ENCODE results near the gene PARD3.
A peak's percentile ranks its signal among the peaks of the same experiment; 100 is the strongest.

PARD3 gene

DNA sequence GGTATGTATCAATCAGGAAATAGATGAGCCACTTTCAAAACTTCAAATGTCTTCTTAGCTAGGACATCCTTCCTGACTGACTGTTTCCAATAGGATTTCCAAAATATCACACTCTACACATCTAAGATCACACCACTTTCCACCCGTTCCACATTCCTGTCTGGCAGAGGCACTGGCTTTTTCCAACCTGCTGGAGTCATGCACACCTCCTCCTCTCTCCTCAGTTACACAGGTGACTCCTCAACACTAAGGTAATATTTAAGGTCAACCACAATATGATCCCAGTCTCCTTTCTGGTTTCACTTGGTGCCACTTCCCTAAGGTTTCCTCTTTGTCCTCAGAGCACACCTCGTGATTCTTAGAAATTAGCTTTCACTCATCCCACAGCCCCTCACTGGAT is 196.5 kb downstream of the PARD3 start:
- no peak for DNase-seq (ENCODE audit: low spot score)

DNA sequence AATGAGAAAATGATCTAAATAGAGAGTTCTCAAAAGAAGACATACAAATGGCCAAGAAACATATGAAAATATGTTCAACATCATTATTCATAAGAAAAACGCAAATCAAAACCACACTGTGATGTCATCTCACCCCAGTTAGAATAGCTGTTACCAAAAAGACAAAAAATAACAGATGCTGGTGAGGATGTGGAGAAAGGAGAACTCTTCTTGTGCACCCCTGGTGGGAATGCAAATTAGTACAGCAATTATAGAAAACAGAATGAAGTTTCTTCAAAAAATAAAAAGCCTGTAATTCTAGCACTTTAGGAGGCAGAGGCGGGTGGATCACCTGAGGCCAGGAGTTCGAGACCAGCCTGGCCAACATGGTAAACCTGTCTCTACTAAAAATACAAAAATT is 199.3 kb downstream of the PARD3 start:
- no peak for DNase-seq (ENCODE audit: low spot score)

DNA sequence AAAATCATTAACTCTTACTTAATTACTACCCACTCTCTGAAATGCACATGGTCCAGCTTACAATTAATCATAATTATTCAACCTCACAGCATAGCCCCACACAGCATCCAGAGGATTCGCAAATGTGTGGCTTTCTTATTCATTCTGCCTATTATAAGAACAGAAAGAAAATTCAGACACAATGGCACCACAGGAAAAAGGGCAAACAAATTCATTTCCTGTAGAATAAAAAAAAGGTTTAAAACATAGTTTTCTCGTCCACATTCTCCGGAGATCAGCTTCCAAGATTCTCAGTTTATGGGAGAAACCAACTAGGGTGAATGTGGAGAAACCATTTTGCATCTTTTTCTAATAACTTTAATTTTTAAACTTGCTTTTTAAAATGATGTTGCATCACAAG is 201.6 kb downstream of the PARD3 start:
- no peak for DNase-seq (ENCODE audit: low spot score)

DNA sequence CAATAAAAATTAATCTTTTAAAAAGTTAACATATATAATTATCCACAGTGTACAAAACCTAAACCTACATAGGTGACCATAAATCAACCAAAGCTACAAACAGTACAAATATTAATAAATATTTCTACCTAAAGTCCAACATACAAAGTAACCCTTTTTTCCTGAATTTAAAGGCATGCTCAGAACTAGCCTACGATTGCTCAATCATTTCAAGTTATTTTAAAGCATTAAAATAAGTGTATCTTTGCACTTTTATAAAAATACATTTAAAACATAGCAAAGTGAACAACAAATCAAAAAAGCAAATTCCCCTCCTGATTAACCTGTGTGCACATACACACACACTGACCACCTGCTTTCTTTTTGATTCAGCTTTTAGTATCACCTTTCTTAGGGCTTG is 202.2 kb downstream of the PARD3 start:
- DNase-seq (ENCODE audit: low spot score) = no peak

DNA sequence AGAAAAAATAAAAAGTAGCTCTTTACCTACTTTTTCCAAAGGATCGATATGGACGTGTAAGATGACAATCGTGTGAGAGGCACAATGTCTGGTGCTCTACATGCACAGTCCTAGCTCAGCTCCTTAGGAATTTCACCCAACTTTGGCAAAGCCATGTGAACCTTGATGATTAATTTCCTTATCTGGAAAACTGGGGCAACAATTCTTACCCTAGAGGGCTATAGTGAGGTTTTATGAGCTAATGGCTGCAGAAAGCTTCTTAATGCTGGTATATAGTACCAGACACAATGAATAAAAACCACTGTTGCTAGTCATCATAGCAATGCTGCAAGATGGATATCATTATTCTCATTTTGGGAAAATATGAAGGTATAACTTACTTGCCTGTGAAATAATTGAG is 202.7 kb downstream of the PARD3 start:
- no peak for DNase-seq (ENCODE audit: low spot score)

DNA sequence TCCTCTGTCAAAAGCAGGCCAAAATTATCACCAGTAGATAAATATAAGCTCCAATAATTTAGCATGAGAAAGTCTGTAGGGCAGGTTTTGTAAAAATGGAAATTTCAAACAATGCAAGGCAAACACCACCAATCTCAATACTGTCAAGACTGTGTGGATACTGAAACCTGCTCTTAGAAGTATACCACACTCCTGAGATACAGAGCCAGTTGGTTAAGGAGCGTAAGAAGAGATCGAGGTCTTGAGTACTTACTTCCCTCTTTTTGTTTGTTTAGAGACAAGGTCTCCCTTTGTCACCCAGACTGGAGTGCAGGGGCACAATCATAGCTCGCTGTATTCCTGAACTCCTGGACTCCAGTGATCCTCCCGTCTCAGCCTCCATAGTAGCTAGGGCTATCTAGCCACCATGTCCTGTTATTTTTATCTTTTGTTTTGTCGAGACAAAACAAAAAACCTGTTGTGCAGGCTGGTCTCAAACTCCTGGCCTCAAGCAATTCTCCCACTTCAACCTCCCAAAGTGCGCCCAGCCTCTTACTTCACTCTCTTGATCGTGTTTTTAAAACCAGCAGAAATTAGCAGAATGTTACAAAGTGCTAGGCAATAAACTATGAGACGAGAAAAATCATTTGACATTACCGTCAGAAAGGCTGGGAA is 205.7 kb downstream of the PARD3 start:
- DNase-seq (ENCODE audit: low spot score) = no peak

DNA sequence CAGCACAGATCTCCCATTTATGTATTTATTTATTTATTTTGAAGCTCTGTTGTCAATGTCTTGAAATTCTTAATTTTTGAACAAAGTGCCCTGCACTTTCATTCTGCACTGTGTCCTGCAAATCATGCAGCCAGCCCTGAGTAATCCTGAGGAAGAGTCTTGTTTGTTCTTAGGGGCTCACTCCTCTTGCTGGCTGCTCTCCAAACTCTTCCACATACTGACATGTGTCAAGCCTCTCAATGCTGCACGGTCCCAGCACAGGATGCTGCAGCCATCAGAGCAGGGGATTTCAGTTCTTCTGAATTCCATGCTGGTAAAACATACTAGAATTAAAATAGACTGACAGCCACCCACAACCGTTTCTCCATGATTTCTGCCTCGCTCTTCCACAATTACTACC is 207.2 kb downstream of the PARD3 start:
- DNase-seq (ENCODE audit: low spot score) = no peak

DNA sequence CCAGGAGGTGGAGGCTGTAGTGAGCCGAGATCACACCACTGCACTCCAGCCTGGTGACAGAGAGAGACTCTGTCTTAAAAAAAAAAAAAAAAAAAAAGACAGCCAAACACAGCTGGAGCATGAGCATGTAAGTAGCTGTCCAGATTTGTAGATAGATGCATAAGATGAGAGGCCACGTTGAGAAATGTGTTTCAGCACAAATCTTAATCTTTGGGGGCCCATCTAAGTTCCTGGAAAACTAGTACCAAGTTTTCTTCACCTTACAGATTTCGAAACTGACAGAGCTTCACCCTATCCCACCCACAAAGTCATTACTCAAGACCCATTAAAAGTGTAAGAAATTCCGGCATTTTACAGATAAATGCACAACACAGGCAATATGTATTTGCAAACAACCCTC is 208.2 kb downstream of the PARD3 start:
- DNase-seq (ENCODE audit: low spot score) = no peak

DNA sequence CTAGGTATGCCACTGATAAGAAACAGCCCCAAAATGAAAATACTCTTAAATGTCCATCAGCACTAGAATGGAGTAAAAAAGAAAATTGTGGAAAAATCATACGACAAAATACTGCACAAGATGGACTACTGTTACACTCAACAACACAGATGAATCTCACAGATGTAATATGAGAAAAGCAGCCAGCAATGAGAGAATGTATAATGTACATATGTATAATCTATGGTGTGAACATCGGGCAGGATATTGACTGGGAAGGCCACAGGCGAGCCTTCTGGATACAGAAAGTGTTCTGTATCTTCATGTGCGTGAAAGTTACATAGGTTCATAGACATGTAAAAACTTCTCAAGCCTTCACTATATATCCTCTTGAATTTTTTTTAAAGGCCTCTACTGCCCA is 212.6 kb downstream of the PARD3 start:
- DNase-seq (ENCODE audit: low spot score) = no peak

DNA sequence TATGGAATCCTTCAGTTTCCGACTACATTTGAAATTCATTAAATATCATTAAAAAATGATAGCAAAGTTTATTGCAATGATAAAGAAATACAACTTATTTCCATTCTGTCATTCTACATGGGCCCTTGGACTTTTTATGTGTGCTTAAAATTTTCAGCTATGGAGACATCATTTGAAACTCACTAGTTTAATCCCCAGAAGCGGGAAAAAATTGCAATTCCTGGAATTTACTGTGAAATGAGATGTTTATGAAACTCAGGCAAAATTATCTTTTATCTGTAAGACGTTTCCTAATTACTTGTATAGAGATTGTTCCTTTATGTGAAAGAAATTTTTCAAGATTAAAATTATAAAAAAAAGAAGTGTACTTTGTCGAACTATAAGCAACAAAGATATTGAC is 213.4 kb downstream of the PARD3 start:
- no peak for DNase-seq (ENCODE audit: low spot score)

DNA sequence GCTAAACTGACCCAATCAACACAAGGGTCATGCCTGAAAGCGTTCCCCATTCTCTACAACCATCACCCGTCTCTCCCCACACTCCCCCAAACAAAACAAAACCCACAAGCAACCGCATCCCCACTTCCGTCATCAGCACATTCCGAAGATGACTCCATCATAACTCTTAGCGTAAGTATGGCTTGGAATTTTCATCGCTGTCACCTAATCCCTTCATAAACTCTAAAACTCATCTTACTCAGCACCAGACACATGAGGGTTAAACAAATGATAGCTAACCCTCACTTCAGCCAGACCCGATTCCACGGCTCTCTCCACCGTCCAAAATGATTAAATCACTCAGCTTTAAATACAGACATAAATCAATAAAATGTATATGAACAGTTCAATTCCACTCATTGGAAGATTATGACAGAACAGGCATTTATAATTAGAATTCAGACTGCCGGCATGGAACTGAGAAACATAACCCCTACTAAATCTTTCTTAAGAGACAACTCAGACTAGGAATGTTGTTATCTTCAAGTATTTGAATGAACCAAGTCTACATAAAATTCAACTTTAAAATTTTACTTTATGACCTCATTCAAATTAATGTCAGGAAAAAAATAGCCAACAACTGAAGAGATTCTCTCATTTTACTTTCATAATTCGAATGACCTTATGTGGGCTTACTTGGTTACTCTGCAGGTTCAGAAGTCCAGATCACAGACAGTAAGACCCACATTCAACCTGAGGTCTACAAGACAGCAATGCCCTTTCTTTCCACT is 215.9 kb downstream of the PARD3 start:
- DNase-seq (ENCODE audit: low spot score) = no peak

DNA sequence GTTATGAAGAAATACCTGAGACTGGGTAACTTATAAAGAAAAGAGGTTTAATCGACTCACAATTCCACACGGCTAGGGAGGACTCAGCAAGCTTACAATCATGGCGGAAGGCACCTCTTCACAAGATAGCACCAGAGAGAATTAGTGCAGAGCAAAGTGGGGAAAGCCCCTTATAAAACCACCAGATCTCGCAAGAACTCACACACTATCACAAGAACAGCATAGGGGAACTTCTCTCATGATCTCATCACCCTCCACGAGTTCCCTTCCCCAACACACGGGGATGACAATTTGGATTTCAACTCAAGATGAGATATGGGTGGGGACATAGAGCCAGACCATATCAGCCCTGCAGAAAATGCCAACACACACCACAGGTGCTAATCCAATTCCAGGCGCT is 218.7 kb downstream of the PARD3 start:
- DNase-seq (ENCODE audit: low spot score) = no peak

DNA sequence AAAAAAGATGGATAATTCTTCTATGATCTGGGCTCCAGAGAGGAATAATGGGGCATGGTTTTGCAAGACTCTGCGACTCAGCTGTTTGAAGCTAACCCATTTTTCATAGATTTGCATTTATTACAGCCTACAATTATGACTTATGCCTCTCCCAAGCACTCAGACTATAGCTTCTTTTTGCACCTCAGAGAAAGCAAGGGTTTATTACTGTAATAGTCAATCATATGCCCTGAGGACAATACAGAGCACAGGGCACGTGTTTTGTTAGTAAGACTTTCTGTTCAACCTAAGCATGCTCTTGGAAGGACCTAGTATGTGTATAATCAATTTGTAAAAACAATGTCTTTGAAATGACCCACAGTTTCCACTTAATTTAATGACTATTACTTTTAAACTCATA is 221.2 kb downstream of the PARD3 start:
- DNase-seq (ENCODE audit: low spot score) = no peak

DNA sequence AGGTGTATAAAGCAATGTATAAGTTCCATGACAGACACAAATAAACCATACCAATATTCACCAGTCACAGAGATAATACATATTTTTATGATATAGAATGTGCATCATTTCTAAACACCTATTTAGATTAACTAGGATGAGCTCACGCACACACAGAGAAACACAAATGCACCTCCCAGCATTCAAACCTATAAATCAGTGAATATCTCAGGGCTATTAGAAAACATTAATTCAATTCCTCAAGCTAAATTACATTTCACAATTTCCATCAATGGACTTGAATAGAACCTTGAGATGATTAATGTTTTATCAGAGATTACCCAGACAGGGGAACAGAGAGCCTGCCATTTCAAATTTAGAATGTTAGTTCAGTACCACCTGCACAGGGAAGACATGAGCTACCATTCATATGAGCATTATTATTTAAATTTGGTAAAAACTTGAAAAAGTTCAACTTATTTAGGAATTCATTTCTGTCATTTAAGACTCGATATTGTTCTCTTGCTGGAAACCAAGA is 221.7 kb downstream of the PARD3 start:
- no peak for DNase-seq (ENCODE audit: low spot score)

DNA sequence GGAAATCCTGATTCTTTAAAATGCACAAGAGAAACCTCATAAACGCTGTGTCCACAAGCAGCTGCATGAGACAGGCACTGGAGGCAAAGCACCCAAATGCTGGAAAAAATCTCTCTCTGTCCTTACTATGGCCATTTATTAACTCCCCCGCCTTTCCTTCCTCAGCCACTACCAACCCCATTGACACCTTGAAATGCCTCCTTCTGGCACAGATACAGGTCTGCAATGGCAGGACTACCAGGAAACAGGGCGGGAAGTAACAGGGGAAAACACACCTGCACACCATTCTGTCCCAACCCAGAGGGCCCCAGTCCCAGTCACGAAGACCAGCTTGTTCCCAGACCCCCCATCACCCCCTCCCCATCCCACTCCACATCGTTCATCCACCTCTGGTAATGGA is 224.3 kb downstream of the PARD3 start:
- DNase-seq (ENCODE audit: low spot score) = no peak

DNA sequence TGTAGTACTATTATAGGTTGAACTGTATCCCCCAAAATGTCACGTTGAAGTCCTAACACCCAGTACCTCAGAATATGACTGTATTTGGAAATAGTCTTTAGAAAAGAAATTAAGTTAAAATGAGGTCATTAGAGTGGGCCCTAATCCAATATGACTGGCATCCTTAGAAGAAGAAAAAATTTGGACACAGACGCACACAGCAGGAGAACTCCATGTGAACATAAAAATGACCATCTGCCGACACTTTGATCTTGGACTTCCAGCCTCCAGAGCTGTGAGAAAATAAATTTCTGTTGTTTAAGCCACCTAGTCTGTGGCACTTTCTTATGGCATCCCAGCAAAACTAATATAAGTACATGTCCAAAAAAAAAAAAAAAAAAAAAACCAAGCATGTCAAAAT is 225.8 kb downstream of the PARD3 start:
- no peak for DNase-seq (ENCODE audit: low spot score)

DNA sequence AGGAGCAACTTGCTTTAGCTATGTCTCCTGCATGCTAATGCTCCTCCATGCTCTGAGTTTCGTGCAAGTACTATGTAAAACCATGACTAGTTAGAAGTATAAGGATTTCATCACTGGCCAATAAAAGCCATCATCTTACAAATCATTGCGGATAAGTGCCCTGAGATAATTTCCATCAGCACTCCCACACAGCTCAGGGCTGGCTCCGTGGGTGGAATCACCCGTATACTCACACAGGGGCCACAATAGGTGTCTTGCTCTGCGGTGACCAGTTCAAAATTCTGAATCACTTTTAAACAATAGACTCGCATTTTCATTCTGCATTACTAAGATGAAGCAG is 227.4 kb downstream of the PARD3 start:
- no peak for DNase-seq (ENCODE audit: low spot score)

DNA sequence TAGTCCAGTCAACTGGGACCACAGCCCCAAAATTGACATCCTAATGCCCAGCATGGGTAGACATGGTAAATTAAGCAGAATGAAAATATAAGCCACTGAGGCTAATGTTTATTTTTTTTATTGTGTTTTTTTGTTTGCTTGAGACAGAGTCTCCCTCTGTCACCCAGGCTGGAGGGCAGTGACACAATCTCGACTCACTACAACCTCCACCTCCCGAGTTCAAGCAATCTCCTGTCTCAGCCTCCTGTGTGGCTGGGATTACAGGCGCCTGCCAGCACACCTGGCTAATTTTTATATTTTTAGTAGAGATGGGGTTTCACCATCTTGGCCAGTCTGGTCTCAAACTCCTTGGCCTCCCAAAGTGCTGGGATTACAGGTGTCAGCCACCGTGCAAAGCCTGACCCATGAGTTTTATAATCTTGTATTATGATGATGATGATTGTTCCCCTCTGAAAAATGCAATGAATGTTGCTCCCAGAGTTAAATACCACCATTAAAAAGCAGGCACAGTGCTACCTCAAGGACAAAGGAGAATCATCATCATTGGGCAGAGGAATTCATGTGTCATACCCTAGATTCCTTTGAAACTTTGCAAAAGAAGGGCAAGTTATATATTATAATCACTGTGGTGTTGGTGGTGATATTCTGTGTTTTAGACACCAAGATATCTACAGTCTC is 228.0 kb downstream of the PARD3 start:
- DNase-seq (ENCODE audit: low spot score) = no peak

DNA sequence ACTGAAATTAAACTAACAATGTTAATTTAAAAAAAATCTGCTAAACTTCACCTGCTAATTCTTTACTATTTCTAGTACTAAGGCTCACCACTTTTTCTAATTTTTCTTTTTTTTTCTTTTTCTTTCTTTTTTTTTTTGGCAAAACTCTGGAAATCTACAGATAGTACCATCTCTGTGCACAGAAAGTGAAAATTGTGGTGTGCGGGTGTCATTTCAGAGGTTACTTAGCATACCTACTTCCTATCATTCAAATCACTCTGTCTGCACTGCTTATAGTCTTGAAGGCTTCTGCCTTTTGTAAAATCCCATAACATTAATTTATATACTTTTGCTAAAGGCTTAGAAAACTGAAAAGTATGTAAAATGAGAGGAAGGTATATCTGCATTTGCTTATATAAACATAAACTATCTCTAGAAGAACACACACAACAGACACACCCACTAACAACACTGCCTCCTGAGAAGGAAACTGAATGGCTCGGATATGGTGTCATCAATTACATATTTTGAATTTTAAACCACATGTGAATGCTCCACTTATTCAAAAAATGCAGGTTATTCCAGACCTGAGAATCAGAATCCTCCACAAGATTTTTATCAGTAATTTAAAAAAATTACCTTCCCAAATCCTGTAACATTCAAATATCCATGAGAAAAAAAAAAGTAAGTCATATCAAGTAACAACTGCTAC is 229.5 kb downstream of the PARD3 start:
- DNase-seq (ENCODE audit: low spot score) = no peak

DNA sequence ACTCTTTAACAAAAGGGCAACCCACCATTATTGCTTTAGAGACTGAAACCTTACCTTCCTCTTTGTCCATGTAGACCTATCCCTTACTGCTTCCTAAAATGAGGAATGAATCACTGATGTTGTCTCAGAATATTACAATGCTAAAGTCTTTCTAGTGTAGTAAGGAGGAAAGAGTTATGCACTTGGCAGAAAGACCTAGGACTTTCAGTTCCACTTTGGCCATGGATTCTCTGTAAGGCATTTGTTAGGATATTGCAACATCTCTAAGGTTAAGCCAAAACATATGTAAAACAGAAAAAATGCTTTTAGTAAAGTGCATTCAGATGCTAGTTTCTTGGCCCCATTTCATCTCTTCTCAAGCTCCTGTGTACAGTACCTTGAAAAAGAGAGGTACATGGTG is 230.9 kb downstream of the PARD3 start:
- DNase-seq (ENCODE audit: low spot score) = peak; percentile 64

DNA sequence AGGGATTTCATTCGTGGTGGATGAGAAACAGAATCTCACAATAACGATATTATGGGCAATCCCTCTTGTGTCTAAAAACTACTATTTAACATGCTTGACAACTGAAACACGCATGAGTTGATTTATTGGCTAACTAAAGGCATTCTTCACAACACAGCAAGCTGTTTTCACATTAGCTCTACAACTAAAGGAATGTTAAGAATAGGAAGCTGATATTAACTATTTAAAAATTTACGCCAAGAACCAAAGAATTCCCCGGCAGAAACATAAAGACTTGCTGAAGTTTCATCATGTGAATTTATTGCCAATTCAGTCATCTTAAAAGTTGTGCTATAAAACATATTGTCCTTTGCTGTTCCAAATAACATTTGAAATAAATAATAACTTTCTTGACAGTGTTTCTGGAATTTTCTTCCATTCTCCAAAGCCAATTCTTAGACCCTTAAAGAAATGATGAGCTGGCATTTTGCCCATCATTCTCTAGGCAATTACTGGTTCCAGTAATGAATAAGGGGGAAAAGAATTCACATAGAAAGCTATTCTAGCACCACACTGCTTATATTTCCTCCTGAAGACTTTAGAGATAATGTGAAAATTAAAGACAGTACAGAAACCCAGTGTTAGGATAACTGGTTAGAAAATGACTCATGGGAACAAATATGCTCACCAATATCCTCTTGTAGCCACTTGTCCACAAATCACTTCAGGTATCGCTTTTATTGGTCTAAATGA is 233.1 kb downstream of the PARD3 start:
- peak; percentile 45 for DNase-seq (ENCODE audit: low spot score)

DNA sequence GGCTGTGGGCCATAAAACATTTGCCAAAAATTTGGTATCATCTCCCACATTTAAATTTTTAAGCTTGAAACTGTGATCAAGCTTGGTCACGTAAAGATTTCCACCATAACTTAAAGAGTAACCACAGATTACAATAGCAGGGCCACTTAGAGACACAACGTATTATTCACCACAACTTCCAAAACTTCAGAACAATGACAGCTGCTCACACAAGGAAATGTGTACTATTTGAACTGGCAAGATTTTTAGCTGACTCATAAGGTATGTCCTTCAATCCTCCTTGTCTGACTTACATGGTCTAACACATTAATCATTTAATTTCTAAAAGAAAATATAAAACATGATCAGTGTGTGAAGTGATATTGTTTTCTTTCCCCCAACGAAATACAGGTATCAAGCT is 234.5 kb downstream of the PARD3 start:
- DNase-seq (ENCODE audit: low spot score) = peak; percentile 31

All from GM03348 (cell line).